GM21723 (cell line): ENCODE data around the gene SEC14L3.

ENCODE experiments used
- ATAC-seq: cut with Tn5 transposase; IDR thresholded peaks from one replicate; pipeline ENCODE4 v1.9.1; 2021; ENCODE audit warnings: mild to moderate bottlenecking, moderate library complexity; ENCODE audit not compliant: unreplicated experiment

Gene SEC14L3

DNA sequence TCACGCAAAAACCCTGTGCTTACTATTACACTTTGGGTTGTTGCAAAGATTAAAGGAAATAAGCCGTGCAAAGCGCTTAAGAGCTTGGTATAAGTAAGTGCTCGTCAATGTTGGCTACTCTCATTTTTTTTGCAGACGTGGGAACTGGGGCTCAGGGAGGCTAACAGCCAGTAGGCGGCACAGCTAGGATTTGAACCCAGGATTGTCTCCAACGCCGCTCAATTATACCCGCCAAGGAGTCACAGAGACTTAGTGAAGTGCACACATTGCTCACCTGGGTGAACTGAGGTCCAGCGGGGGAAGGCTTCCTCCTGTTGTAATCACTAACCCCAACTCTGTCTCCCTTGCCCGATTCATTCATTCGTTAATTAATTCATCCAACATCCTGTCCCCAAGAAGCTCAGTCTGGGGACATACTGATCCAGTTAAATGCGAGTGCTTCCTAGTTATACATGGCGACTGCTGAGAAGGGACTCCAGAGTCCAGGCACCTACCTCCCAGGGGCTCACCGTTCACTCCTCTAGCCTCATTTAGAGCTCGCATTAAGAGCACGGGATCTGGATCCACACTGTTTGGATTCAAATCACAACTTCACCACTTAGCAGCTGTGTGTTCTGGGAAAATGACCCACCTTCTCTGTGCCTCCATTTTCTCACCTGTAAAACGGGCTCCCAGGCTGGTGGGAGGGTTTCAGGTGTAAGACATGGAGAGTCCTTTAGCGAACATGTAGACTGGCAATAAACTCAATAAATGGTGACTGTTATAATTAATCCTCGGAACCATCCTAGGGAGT lies 47.1 kb downstream of the SEC14L3 start:
- ATAC-seq: no peak

DNA sequence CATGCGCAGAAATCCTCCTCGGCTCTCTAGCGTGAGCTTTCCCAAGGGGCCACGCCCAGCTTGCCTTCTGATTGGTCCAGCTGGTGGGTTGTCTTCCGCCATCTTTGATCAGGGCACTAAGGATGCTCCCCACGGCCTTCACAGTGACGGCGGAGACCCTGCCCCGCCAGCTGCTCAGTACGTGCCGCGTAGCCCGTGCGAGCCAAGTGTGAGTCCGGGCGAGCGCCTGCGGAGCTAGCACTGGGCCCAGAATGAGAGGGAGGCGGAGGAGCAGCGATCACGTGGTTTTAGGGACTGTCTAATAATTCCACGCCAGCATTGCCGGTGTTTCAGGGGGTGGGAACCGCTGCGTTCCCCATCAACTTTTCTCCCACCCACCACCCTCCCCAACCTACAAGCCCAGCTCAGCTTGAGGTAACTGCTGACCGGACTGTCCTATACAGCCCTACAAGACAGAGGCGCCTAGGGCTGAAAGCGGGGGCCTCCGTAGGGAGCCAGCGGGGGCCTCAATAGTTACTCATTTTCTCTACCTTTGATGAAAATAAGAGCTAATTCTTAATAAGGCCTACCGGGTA lies 47.8 kb downstream of the SEC14L3 start:
- ATAC-seq: peak; percentile 80

DNA sequence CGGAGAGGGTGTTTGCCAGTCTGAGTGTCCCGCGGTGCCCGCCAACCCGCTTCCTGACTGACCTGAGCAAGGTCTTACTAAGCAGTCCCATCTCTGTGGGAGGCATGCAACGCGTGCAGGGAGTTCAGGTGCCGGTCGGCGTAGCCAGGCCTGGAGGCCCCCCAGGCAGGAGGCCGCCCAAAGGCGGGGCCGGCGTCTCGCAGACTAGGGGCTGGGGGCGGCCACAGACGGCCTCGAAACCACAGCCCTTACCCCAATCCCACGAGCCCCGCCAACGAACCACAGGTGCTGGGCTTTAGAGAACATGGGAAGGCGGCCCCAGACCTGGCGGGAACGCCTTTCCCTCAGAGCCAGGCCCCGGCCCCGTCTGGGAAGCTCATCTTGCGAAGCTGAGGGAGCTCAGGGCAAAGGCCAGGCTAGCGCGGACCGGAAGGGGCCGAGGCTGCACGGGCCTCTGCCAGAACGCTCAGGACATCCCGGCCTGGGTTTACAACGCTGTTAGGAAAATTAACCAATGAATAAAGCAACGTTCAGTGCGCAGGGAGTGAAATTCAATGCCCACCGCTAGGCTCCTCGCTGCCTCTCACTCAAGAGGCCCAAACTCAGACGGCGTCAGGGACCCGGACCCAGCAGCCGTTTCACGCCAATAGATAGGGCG lies 48.4 kb downstream of the SEC14L3 start:
- ATAC-seq: peak; percentile 25

DNA sequence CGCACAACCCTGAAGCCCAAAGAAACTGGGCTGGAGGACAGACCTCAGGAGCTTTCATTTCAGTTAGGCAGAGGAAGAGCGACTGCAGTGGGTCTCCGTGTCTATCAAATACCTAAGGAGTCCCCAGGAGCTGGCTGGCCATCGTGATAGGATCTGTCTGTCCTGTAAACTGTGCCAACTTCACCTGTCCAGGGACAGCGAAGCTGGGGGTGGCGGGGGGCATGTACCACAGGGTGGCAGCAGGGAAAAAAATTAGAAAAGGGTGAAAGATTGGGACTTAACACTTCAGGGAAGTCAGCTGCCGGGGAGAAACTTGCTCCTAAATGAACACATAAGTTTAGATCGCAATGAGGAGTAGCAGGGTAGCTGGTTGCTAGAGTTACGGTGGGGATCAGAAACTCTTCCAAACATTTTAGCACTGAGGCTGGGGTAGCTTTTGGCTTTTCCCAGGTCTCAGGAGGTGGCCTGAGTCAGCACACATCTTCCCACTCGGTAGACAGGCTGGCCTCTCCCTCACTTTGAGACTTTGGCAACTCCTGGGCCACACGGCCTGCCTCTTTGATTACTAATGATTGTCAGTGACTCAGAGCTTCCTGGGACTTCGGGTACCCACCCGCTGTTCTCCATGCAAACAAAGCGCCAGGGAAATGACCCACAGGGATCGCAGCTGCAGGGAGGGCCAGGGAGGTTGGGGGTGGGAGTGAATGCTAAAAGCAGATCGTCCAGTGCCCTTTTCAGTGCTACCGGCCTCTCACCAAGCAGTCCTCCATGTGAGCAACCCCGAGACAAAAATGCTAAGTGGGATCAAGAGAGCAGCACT lies 49.1 kb downstream of the SEC14L3 start:
- no peak for ATAC-seq

DNA sequence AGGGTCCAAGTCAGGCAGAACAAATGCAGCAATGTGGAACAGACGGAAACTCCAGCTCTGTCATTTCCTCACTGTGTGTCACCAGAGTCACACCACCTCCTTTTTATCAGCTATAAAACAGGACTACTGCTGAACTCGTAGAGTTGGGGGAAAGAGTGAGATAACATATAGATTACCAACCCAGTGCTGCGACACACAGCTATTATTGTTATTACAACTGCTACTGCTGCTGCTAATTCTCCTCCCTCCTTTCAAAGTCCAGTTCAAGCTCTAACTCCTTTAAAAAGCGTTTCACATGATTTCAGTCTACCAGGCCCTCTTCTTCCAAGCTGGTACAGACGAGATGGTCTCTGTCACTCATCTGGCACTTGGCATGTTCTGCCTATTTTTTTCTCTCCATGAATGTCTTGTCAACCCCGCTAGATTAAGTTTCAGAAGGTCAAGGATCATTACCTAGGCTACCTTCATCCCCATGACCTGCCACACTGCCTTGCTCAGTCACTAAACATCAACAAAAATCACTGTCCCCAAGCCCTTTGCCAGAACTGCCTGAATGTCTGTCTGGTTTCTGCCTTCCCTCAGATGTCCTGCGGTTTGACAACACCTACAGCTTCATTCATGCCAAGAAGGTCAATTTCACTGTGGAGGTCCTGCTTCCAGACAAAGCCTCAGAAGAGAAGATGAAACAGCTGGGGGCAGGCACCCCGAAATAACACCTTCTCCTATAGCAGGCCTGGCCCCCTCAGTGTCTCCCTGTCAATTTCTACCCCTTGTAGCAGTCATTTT lies 49.9 kb downstream of the SEC14L3 start:
- no peak for ATAC-seq

DNA sequence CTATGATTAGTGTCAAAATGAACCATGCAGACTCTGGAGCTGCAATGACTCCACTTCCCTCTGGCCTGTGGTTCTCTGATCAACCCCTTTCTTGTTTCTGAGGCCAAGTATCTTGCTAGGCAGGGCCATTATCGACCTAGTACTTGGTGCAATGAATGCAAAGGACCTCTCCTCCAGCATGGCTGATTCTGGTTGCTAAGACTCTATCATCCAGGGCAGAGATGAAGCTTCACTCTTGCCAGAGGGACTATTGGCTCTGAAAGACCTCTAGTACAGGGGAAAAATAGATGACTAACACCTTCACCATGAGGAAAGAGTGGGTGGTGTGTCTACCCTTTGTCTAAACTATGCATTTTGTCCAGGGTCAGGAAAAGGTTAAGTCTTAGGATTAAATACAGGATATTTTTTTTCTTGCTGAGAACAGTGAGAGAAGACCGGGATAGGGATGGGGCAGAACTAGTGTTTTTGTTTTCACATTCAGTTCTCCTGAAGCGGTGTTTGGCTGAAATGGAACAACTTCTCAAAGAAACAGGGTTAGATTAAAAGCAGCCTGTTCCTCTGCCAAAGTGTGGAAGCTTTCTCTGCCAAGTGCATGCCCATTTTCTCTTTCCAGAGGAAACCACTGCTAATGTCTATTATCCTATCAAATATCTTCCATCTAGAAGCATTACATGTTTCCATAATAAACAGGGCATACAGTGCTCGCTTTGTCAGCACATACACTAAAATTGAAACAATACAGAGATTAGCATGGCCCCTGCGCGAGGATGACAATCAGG lies 51.3 kb downstream of the SEC14L3 start:
- no peak for ATAC-seq

DNA sequence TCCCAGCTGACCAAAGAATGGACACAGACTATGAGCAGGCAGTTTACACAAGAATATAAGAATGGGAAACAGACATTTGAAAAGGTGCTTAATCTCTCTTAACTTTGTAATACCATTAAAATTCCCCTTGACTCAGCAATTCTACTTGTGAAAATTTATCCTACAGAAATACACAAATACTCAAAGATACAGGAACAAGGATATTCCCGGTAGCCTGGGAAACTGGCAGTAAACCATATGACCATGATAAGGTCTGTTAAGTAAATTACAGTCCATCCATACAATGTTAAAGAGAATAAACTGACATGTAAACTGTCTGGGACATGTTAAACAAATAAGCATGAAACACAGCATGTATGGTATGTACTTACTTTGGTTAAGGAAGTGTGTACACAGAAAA lies 55.0 kb downstream of the SEC14L3 start:
- ATAC-seq: no peak

DNA sequence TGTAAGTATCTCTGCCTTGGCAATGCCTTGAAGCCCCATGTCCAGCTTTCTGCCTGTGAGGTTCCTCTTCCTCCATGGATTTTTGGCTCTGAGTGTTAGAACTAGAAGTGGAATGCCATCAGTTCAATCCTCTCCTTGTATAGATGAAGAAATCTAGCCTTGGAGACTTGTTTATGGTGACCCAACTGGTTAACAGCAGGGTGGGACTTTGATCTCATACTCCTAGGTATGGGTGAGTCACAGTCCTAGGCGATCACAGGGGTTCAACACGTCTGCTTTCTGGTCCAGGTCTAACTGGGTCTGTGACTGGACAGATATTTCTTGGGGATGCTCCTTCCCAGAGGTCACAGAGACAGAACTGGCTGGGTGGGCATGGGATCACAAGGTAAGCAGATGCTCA lies 55.4 kb downstream of the SEC14L3 start:
- no peak for ATAC-seq

DNA sequence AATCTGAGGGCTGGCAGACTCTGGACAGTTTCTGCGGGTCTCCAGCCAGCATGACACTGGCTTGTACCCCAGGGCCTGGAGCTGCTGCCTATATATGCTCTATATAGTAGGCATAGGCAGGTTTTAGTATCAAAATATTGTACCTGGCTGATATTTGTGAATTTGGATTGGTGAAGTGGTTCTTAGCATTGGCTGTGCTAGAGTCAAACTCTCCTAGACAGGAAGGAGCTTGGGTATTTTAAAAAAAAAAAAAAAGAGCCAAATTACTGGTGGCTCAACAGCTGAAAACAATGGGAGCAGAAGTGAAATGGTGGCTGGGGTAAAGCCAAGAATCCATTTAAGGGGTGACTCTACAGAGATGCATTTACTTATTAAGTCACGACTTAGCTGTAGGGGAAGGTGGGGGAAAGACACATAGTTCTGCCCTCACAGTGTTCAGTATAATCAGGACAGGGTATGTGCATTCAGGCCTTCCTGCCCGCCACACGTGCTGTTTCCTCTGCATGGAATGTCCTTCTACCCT lies 57.2 kb downstream of the SEC14L3 start:
- no peak for ATAC-seq

DNA sequence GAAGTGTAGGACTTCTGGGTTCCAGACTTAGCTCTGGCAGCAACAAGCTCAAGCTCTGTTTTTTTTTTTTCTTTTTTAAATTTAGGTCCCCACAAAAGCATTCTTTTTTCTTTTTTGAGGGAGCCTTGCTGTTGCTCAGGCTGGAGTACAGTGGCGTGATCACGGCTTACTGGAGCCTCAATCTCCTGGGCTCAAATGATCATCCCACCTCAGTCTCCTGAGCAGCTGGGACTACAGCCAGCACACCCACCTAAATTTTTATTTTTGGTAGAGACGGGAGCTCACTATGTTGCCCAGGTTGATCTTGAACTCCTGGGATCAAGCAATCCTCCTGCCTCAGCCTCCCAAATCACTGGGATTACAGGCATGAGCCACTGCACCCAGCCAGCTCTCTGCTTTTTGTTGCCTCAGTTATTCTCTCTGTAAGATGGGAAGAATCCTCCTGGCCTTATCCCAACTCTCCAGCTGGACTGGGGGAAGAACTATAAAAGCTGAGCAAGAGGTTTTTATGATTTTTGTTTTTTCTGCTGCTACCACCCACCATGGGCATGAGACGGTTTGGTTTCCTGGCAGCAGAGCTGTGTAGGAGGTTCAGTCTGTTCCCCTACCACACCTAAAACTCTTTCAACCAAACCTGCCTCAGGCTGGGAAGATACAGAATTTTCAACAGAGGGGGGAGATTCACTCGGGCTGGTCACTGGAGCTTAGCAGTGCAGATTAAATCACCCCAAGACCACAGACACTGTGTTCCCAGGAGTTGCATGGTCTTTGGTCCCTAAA lies 57.9 kb downstream of the SEC14L3 start:
- ATAC-seq: no peak

DNA sequence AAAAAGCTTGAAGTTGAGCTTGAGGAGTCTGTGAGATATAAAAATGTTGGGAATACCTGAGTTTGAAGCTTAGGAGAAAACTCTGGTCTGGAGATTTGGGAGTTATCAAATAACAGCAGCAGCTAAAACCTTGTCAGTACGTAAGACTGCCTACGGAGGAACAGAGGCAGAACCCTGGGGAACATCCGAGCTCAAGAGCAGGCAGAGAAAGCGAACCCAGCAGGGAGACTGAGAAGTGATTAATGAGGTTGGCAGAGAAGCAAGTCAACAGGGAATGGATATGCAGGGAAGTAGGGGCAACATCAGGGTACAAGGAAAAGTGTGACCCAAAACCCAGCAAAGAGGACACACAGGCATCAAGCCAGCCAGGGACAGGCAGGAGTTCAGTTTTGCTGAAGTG lies 58.8 kb downstream of the SEC14L3 start:
- no peak for ATAC-seq

DNA sequence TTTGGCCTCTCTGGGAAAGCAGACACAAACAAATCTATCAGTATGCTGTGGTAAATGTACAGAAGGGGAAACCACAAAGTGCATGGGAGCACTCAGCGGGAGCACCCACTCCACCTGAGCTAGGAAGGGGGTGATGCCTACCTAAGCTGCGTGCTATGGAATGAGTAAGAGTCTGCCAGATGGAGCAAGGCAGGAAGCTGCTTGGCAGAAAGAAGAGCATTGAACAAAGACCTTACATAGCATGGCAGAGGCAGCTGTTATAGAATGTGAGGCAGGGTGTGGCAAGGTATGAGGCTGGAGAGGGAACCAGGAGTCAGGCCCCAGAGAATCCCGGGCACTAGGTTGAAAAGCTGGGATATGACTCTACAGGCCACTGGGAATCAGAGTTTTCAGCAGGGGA lies 60.0 kb downstream of the SEC14L3 start:
- ATAC-seq: no peak
